ENCODE results near the gene MARF1.

- no peak for TF ChIP-seq CTCF (IDR thresholded peaks at IDR 0.05; ENCODE audit: low read depth, low read length)
- TF ChIP-seq POLR2A (IDR thresholded peaks at IDR 0.05; ENCODE audit: extremely low read depth, insufficient read length) = no peak
- TF ChIP-seq MYC (IDR thresholded peaks at IDR 0.05; ENCODE audit: low read depth, low read length) = no peak
Measured at GRCh38 chr16:15658149-15658548, 15.2 kb upstream of the MARF1 start.
